OCI-LY1 (cell line): ENCODE measurements around the gene TRAPPC3L.
"Not testable (repeated sequence)": the region's sequence is repeated elsewhere in the genome, so short reads cannot be mapped to it uniquely, and the experiment has no call there.

Experiments
- H2AFZ ChIP-seq: fragments of 200-600 bp; sonication (generic), shearing (Covaris generic); 2 replicates; pipeline ENCODE4 v1.6.0; 2014; ENCODE audit warnings: antibody characterized with exemption, mild to moderate bottlenecking, low read length
- H3F3A ChIP-seq: fragments of 200-600 bp; sonication (generic), shearing (Covaris generic); 2 replicates; pipeline ENCODE4 v1.6.0; 2014; ENCODE audit warnings: mild to moderate bottlenecking, antibody characterized with exemption, low read length, moderate library complexity; ENCODE audit not compliant: insufficient read depth
- H3K27ac ChIP-seq: fragments of 200-600 bp; sonication (generic); 2 replicates; pipeline ENCODE4 v1.5.1; 2014; ENCODE audit warnings: low read length, mixed run types, mild to moderate bottlenecking, low read depth; ENCODE audit not compliant: poor library complexity, severe bottlenecking
- H3K27me3 ChIP-seq: fragments of 200-600 bp; sonication (generic); 2 replicates; pipeline ENCODE4 v1.6.0; 2014; ENCODE audit warnings: antibody characterized with exemption, mild to moderate bottlenecking, low read length, moderate library complexity; ENCODE audit not compliant: insufficient read depth
- H3K36me3 ChIP-seq: fragments of 200-600 bp; sonication (generic); 2 replicates; pipeline ENCODE4 v1.6.1; 2014; ENCODE audit warnings: mild to moderate bottlenecking, antibody characterized with exemption, low read length, moderate library complexity, mixed read lengths; ENCODE audit not compliant: insufficient read depth
- H3K4me1 ChIP-seq: fragments of 200-600 bp; sonication (generic); 2 replicates; pipeline ENCODE4 v1.5.1; 2014; ENCODE audit warnings: mild to moderate bottlenecking, low read length, moderate library complexity; ENCODE audit not compliant: insufficient read depth, severe bottlenecking
- H3K4me2 ChIP-seq: fragments of 200-600 bp; sonication (generic), shearing (Covaris generic); 2 replicates; pipeline ENCODE4 v1.6.1; 2014; ENCODE audit warnings: low read length
- H3K4me3 ChIP-seq: fragments of 200-600 bp; sonication (generic); 2 replicates; pipeline ENCODE4 v1.5.1; 2014; ENCODE audit warnings: low read length, low read depth, mild to moderate bottlenecking, mixed read lengths; ENCODE audit not compliant: poor library complexity, severe bottlenecking
- H3K79me2 ChIP-seq: fragments of 200-600 bp; shearing (Covaris generic); 2 replicates; pipeline ENCODE4 v1.6.1; 2016; ENCODE audit warnings: mixed run types, low read length, mixed read lengths; ENCODE audit not compliant: insufficient read depth
- H3K9ac ChIP-seq: fragments of 200-600 bp; sonication (generic), shearing (Covaris generic); 2 replicates; pipeline ENCODE4 v1.6.1; 2014; ENCODE audit warnings: mild to moderate bottlenecking, low read length, mixed read lengths
- H3K9me2 ChIP-seq: fragments of 200-600 bp; sonication (generic), shearing (Covaris generic); 2 replicates; pipeline ENCODE4 v1.6.1; 2014; ENCODE audit warnings: low read depth, mild to moderate bottlenecking, low read length, mixed read lengths
- H3K9me3 ChIP-seq: fragments of 200-600 bp; shearing (Covaris generic); 2 replicates; pipeline ENCODE4 v1.6.1; 2014; ENCODE audit warnings: low read length, mixed read lengths
- H4K20me1 ChIP-seq: fragments of 200-600 bp; sonication (generic), shearing (Covaris generic); 2 replicates; pipeline ENCODE4 v1.6.0; 2016; ENCODE audit warnings: mild to moderate bottlenecking, low read length; ENCODE audit not compliant: insufficient read depth
- EZH2 ChIP-seq: fragments of 200-600 bp; sonication (generic), shearing (Covaris generic); IDR thresholded peaks from 2 replicates; pipeline ENCODE4 v1.8.0; 2017; ENCODE audit warnings: borderline replicate concordance, mixed run types, mild to moderate bottlenecking, antibody characterized with exemption, low read length, moderate library complexity, mixed read lengths
- TF ChIP-seq, protein P1 (sequence below): fragments of 200-600 bp; sonication (generic), shearing (Covaris generic); IDR thresholded peaks from 2 replicates; pipeline ENCODE4 v1.5.1; 2017; ENCODE audit warnings: mild to moderate bottlenecking, antibody characterized with exemption, low read length, moderate library complexity, mixed read lengths

TRAPPC3L gene

DNA sequence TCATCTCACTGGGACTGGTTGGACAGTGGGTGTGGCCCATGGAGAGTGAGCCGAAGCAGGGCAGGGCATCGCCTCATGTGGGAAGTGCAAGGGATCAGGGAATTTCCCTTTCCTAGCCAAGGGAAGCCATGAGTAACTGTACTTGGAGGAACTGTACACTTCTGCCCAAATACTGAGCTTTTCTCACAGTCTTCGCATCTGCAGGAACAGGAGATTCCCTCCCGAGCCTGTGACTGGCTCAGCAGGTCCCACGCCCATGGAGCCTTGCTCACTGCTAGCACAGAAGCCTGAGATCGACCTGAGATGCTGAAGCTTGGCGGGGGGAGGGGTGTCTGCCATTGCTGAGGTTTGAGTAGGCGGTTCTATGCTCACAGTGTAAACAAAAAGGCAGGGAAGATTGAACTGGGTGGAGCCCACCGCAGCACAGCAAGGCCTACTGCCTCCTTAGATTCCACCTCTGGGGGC, 44.5 kb downstream of the TRAPPC3L start:
- no peak overlapping the region for H3K4me2 ChIP-seq
- no peaks in the 10 kb centered on the region for H3K79me2 ChIP-seq
- H3K4me3 ChIP-seq, result no peak overlapping the region
- H2AFZ ChIP-seq, result no peak overlapping the region
- H3K9me3 ChIP-seq, result no peaks in the 10 kb centered on the region
- no peaks in the 10 kb centered on the region for H3K9me2 ChIP-seq
- no peak overlapping the region for H3K9ac ChIP-seq
- H3K4me1 ChIP-seq, result no peaks in the 10 kb centered on the region
- H3F3A ChIP-seq, result no peaks in the 10 kb centered on the region
- no peaks in the 10 kb centered on the region for H3K27me3 ChIP-seq
- no peaks in the 10 kb centered on the region for H4K20me1 ChIP-seq
- H3K27ac ChIP-seq, result no peak overlapping the region
- TF ChIP-seq, protein P1, sequence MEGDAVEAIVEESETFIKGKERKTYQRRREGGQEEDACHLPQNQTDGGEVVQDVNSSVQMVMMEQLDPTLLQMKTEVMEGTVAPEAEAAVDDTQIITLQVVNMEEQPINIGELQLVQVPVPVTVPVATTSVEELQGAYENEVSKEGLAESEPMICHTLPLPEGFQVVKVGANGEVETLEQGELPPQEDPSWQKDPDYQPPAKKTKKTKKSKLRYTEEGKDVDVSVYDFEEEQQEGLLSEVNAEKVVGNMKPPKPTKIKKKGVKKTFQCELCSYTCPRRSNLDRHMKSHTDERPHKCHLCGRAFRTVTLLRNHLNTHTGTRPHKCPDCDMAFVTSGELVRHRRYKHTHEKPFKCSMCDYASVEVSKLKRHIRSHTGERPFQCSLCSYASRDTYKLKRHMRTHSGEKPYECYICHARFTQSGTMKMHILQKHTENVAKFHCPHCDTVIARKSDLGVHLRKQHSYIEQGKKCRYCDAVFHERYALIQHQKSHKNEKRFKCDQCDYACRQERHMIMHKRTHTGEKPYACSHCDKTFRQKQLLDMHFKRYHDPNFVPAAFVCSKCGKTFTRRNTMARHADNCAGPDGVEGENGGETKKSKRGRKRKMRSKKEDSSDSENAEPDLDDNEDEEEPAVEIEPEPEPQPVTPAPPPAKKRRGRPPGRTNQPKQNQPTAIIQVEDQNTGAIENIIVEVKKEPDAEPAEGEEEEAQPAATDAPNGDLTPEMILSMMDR, result no peak
- TF ChIP-seq EZH2, result no peak
- H3K36me3 ChIP-seq, result no peaks in the 10 kb centered on the region

DNA sequence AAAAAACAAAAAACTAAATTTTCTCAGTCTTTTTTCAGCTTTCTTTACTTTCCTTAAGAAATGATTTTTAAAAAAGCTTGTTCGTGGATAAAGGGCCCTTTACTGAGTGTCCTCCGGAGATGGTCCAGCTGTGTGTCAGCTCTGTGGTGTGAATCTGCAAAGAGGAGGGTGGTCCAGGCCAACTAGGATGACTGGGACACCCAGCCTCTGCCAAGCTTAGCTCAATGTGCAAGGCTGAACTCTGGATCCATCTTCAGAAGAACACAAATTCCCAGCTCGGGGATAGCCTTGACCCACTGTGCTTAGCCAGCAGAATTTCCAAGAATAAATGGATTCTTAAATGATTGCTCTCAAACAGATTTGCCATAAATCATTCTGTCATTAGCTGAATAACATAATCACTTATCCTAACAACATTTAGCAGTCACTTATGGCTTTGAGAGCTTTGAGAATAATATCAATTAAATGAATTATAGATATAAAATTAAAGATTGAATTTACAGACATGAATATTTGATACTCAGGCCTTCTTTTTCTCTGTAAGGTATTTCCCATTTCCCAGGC, 48.3 kb downstream of the TRAPPC3L start:
- Histone ChIP-seq H3K27ac (no peak overlapping the region), H3K36me3 (no peaks in the 10 kb centered on the region), H3K4me2 (no peak overlapping the region), H3K4me3 (no peak overlapping the region), H3K27me3 (no peaks in the 10 kb centered on the region), H4K20me1 (no peaks in the 10 kb centered on the region), H3K9me3 (no peaks in the 10 kb centered on the region), H2AFZ (no peak overlapping the region), H3K4me1 (no peaks in the 10 kb centered on the region), H3K9me2 (no peaks in the 10 kb centered on the region), H3K79me2 (no peaks in the 10 kb centered on the region), H3K9ac (no peak overlapping the region), H3F3A (no peaks in the 10 kb centered on the region)
- TF ChIP-seq, protein P1, result no peak
- no peak for TF ChIP-seq EZH2

DNA sequence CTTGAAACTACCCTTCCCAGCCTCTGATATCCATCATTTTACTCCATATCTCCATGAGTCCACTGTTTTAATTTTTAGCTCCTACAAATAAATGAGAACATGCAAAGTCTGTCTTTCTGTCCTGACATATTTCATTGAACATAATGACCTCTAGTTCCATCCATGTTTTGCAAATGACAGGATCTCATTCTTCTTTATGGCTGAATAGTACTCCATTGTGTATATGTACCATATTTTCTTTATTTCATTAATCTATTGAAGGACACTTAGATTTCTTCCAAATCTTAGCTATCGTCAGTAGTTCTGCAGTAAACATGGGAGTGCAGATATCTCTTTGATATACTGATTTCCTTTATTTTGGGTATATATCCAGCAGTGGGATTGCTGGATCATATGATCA, 50.3 kb downstream of the TRAPPC3L start:
- H3K4me2 ChIP-seq, H3F3A ChIP-seq, H4K20me1 ChIP-seq, H3K9ac ChIP-seq, H3K4me3 ChIP-seq, H3K27me3 ChIP-seq, H2AFZ ChIP-seq, H3K27ac ChIP-seq, H3K4me1 ChIP-seq, H3K9me3 ChIP-seq, H3K9me2 ChIP-seq, H3K79me2 ChIP-seq, H3K36me3 ChIP-seq: not testable (repeated sequence)

GRCh38 chr6:116492331-116493067, 53.0 kb downstream of the TRAPPC3L start:
- TF ChIP-seq, protein P1, result no peak
- no peak for TF ChIP-seq EZH2
- H3K27me3 ChIP-seq, result no peaks in the 10 kb centered on the region
- no peak overlapping the region for H3K9ac ChIP-seq
- H3K79me2 ChIP-seq, result no peaks in the 10 kb centered on the region
- H3K4me3 ChIP-seq, result no peak overlapping the region
- no peak overlapping the region for H3K4me2 ChIP-seq
- no peaks in the 10 kb centered on the region for H3K36me3 ChIP-seq
- no peaks in the 10 kb centered on the region for H3K9me3 ChIP-seq
- H3K9me2 ChIP-seq, result no peaks in the 10 kb centered on the region
- H4K20me1 ChIP-seq, result no peaks in the 10 kb centered on the region
- no peaks in the 10 kb centered on the region for H3K4me1 ChIP-seq
- H3K27ac ChIP-seq, result no peak overlapping the region
- H2AFZ ChIP-seq, result no peak overlapping the region
- no peaks in the 10 kb centered on the region for H3F3A ChIP-seq
